C4-2B (cell line): ENCODE measurements around the gene LFNG.

Experiments
- CTCF ChIP-seq: fragments of 450-650 bp; conservative IDR thresholded peaks from 2 replicates; pipeline ENCODE4 v1.5.1; 2017; ENCODE audit warnings: mild to moderate bottlenecking
- ZFX ChIP-seq: fragments of 450-650 bp; IDR thresholded peaks from 2 replicates; pipeline ENCODE4 v1.6.1; 2017

- TF ChIP-seq CTCF (no peak), ZFX (no peak)
Measured at GRCh38 chr7:2476776-2477446, 42.7 kb upstream of the LFNG start.
